Body of pancreas (tissue), 4 donors: ENCODE data around the gene SORT1.

Experiments
- CTCF ChIP-seq, 7 experiments: fragments of 450-650 bp in 4 of 7; fragments of 200-600 bp in 3 of 7; sonication (generic) in 3 of 7; IDR thresholded peaks; one replicate each; pipeline ENCODE4 v1.5.1; 2016 to 2019; ENCODE audit warnings: antibody characterized with exemption in 7 of 7
- POLR2A ChIP-seq, 3 donors: fragments of 450-650 bp; IDR thresholded peaks; one replicate each; pipeline ENCODE4 v1.6.1; 2016; ENCODE audit warnings: antibody characterized with exemption in 3 of 3, mild to moderate bottlenecking in 2 of 3

- TF ChIP-seq CTCF (IDR thresholded peaks at IDR 0.05) (no peak), POLR2A (IDR thresholded peaks at IDR 0.05) (no peak)
Measured at GRCh38 chr1:109314795-109315194, 82.9 kb downstream of the SORT1 start.
